Measurements from ENCODE around the gene TRAM2.

- TF ChIP-seq GLIS3 (CRISPR knock-in tag; IDR thresholded peaks at IDR 0.05), result no peak
- TF ChIP-seq ZFP30 (CRISPR knock-in tag; IDR thresholded peaks at IDR 0.05), result no peak
- no peak for TF ChIP-seq PPARA (CRISPR knock-in tag; IDR thresholded peaks at IDR 0.05; ENCODE audit: borderline replicate concordance)
- no peak for TF ChIP-seq BACH2 (CRISPR knock-in tag; IDR thresholded peaks at IDR 0.05; ENCODE audit: borderline replicate concordance)
- no peak for TF ChIP-seq ZFP3 (CRISPR knock-in tag; IDR thresholded peaks at IDR 0.05)
- TF ChIP-seq ARNTL (CRISPR knock-in tag; IDR thresholded peaks at IDR 0.05; ENCODE audit: borderline replicate concordance, low read depth), result no peak
Observed at GRCh38 chr6:52538252-52538900, 38.5 kb downstream of the TRAM2 start.

All from SK-N-SH treated with all-trans-retinoic acid at 6 μM for 48 hours (cell line).